Activated CD8-positive, alpha-beta T cell treated with anti-CD3 and anti-CD28 coated beads for 36 hours (primary cell): ENCODE results near the gene DIAPH2. TPM values are rescaled to one million over a fixed set of nuclear protein-coding genes. Genes with fewer than 3 reads are reported as not detected.

ENCODE experiments used
- ATAC-seq: fragments of 200-7000 bp; cut with Tn5 transposase; one replicate; pipeline ENCODE4 v1.10.0; 2021; ENCODE audit warnings: mild to moderate bottlenecking, moderate library complexity
- CTCF ChIA-PET: fragments of 350-600 bp; sonication (Branson Sonifier 250); formaldehyde crosslinking; loops from one replicate; lab custom pipeline; 2021; ENCODE audit warnings: antibody characterized with exemption; lab: Charles Lee
- POLR2A ChIA-PET: fragments of 350-600 bp; sonication (Branson Sonifier 250); formaldehyde crosslinking; loops from one replicate; lab custom pipeline; 2021; ENCODE audit warnings: antibody characterized with exemption; lab: Charles Lee
- DNase-seq: peaks from one replicate; pipeline ENCODE4 v3.0.0-alpha.2; 2020
- H3K27ac Mint-ChIP-seq: one replicate; pipeline ENCODE4 v1.8.0; 2021; ENCODE audit warnings: mild to moderate bottlenecking, mixed read lengths
- H3K27me3 Mint-ChIP-seq: one replicate; pipeline ENCODE4 v1.8.0; 2021; ENCODE audit warnings: mixed read lengths
- H3K36me3 Mint-ChIP-seq: one replicate; pipeline ENCODE4 v1.8.0; 2021; ENCODE audit warnings: low read depth, mixed read lengths
- H3K4me1 Mint-ChIP-seq: one replicate; pipeline ENCODE4 v1.8.0; 2021; ENCODE audit warnings: low read depth, mixed read lengths
- H3K4me3 Mint-ChIP-seq: one replicate; pipeline ENCODE4 v1.8.0; 2021; ENCODE audit warnings: mild to moderate bottlenecking, moderate library complexity, mixed read lengths
- H3K9me3 Mint-ChIP-seq: one replicate; pipeline ENCODE4 v1.8.0; 2021; ENCODE audit warnings: mixed read lengths
- intact Hi-C: fragments of 100-400 bp; cut with micrococcal nuclease; formaldehyde crosslinking; loops from one replicate; pipeline ENCODE4 v1.10.0; 2022
- total RNA-seq, 2 experiments: library from RNA; stranded (reverse); gene quantifications; one replicate each; pipeline ENCODE4 v1.2.3, GENCODE V29; 2021
- TF ChIP-seq, protein P1 (sequence below): fragments of 200-600 bp; IDR thresholded peaks from one replicate; pipeline ENCODE4 v1.8.0; 2022; ENCODE audit warnings: antibody characterized with exemption, mild to moderate bottlenecking

Gene DIAPH2
- total RNA-seq, 2 experiments from 2014 or later: 8.1 to 8.5 TPM

DNA sequence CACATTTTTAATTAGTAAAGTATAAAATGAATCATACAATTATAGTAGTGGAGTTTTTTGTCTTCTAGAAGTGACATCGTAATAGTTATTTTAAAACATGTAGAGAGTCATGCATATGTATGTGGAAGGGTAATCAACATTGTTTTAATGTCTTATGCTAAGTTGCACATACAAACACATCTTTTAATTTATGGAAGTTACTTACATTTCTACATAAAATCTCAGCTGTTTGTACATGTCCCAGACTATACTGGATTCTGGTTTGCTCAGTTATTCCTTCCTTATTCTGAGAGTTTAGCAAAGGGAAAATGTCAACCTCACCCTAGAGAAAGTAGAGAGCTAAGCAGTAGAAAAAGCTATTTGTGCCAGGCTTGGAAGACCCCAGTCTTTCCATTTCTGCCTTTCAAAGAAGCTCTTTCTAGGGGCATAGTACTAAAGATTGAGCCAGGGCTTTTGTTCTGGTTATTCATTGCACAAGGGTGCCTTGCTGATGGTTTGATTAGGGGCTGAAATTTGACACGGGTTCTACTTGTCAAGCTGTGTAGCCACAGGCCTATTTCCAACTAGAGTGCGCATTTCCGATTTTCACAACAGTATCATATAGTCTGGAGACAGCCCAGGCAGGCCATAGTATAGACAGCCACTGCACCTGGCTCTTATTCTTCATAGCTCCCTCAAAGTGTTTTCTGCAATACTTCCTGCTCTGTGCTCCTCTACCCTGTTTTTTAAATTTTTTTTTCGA is 305.4 kb downstream of the DIAPH2 start:
- Mint-ChIP-seq H3K27ac (no peak overlapping the region), H3K27me3 (no peaks in the 10 kb centered on the region), H3K9me3 (no peaks in the 10 kb centered on the region), H3K4me3 (no peak overlapping the region), H3K36me3 (peaks cover 1% of the 10 kb centered on the region), H3K4me1 (no peaks in the 10 kb centered on the region)
- ATAC-seq: no peak
- CTCF ChIA-PET: no interaction called here
- intact Hi-C loops: no loop called here
- POLR2A ChIA-PET: no interaction called here
- no peak for DNase-seq
- TF ChIP-seq, protein P1, sequence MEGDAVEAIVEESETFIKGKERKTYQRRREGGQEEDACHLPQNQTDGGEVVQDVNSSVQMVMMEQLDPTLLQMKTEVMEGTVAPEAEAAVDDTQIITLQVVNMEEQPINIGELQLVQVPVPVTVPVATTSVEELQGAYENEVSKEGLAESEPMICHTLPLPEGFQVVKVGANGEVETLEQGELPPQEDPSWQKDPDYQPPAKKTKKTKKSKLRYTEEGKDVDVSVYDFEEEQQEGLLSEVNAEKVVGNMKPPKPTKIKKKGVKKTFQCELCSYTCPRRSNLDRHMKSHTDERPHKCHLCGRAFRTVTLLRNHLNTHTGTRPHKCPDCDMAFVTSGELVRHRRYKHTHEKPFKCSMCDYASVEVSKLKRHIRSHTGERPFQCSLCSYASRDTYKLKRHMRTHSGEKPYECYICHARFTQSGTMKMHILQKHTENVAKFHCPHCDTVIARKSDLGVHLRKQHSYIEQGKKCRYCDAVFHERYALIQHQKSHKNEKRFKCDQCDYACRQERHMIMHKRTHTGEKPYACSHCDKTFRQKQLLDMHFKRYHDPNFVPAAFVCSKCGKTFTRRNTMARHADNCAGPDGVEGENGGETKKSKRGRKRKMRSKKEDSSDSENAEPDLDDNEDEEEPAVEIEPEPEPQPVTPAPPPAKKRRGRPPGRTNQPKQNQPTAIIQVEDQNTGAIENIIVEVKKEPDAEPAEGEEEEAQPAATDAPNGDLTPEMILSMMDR: no peak

DNA sequence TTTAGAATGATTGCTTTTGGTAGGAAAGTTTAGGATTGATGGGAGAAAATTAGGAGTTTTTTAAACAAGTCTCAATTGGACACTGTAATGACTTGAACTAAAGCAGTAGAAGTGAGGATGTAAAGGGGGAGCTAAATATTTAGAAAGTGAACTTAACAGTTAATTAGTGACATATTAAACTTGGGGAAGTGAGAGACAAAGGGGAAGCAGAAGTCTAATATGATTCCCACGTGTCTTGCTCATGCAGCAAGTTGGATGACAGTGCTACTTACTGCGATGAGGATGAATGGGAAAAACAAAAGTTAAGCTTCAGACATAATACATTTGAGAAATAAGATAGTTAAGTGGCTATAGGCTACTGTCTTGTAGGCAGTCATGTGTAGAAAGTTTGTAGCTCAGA is 309.5 kb downstream of the DIAPH2 start:
- Mint-ChIP-seq H3K27ac (no peak overlapping the region), H3K4me1 (no peaks in the 10 kb centered on the region), H3K4me3 (no peak overlapping the region), H3K27me3 (no peaks in the 10 kb centered on the region), H3K36me3 (peaks cover 1% of the 10 kb centered on the region), H3K9me3 (no peaks in the 10 kb centered on the region)
- no peak for DNase-seq
- TF ChIP-seq, protein P1: no peak
- intact Hi-C loops: no loop called here
- ChIA-PET POLR2A (no interaction called here), CTCF (no interaction called here)
- no peak for ATAC-seq

DNA sequence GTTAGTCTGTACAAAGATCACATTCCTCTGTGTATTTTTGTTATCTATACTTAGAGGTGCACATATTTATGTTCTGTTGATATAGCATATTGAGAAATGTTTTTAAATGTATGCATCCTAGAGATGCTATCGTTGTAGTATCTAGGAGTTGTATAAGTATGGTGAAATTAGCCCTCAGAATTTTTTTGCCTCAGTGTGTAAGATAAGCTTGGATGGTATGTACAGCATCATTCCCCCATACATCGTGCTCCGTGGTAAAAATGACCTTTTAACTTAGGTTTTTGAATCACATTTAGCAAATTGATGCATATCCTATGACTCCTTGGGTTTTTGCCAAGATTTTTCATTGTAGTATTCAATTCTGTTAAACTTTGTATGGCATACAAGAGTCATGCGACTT is 312.6 kb downstream of the DIAPH2 start:
- POLR2A ChIA-PET: no interaction called here
- ATAC-seq: no peak

DNA sequence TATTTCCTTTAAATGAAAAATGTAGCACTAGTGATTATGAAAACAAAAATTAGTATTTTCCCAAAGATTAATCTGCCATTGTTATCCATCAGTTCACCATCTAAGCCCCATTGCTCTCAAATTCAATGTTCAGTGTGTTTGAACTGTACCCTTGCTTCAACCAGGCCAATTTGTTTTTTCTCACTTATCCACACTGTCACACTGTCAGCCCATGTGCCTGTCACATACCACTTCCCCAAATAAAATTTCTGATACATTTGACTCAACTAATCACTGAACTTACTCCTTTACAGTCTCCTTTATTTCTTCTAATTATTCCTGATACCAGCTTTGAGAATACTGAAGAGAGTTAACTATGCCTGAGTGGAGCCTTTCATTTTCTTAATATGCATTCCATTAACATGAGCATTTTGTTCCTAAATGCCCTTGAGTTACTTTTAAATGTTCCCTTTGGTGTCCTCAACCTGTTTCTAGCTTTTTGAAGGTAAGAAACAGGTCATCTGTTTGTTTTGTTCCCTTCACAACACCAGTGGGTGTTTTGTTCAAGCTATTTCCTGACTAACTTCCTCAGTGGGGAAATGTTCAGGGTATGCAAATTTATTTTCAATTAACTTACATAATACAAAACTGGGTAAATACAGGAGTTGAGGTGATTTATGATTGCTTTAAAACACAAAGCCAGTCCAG is 316.2 kb downstream of the DIAPH2 start:
- intact Hi-C loops: no loop called here
- ChIA-PET CTCF (interaction anchor here (0.6 kb wide), 1 partner anchor 671 kb away, joined by 3 read pairs; no protein-coding TSS in a partner anchor), POLR2A (no interaction called here)
- TF ChIP-seq, protein P1: no peak
- Mint-ChIP-seq H3K4me3 (no peak overlapping the region), H3K27me3 (no peaks in the 10 kb centered on the region), H3K27ac (no peak overlapping the region), H3K9me3 (peaks cover 1% of the 10 kb centered on the region), H3K36me3 (no peaks in the 10 kb centered on the region), H3K4me1 (no peaks in the 10 kb centered on the region)
- ATAC-seq (no peak), DNase-seq (no peak)

More for the DNA sequence above, 312.6 kb downstream of the DIAPH2 start:
- intact Hi-C loops: no loop called here
- CTCF ChIA-PET: no interaction called here
- TF ChIP-seq, protein P1: no peak
- Mint-ChIP-seq H3K27ac (no peak overlapping the region), H3K9me3 (peaks cover 1% of the 10 kb centered on the region), H3K4me1 (no peaks in the 10 kb centered on the region), H3K4me3 (no peak overlapping the region), H3K36me3 (peaks cover 1% of the 10 kb centered on the region), H3K27me3 (no peaks in the 10 kb centered on the region)
- DNase-seq: no peak

DNA sequence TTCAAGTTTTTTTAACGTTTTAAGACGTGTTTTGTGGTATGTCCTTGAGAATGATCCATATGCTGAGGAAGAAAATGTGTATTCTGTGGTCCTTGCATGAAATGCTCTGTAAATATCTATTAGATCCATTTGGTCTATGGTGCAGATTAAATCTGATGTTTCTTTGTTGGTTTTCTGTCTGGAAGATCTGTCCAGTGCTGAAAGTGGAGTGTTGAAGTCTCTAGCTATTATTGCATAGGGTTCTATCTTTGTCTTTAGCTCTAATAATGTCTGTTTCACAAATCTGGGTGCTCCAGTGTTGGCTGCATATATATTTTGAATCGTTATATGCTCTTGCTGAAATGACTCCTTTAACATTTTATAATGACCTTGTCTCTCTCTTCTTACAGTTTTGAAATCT is 321.5 kb downstream of the DIAPH2 start:
- ChIA-PET POLR2A (no interaction called here), CTCF (no interaction called here)
- Mint-ChIP-seq H3K4me1 (no peaks in the 10 kb centered on the region), H3K36me3 (no peaks in the 10 kb centered on the region), H3K9me3 (no peaks in the 10 kb centered on the region), H3K27me3 (no peaks in the 10 kb centered on the region), H3K27ac (no peak overlapping the region), H3K4me3 (no peak overlapping the region)
- DNase-seq (no peak), ATAC-seq (no peak)
- TF ChIP-seq, protein P1: no peak
- intact Hi-C loops: no loop called here
